Measurements from ENCODE around the gene SDK1. TPM values are rescaled to one million over a fixed set of nuclear protein-coding genes. Genes with fewer than 3 reads are reported as not detected.
"Not testable (repeated sequence)": the region's sequence is repeated elsewhere in the genome, so short reads cannot be mapped to it uniquely, and the experiment has no call there.

The SDK1 gene
- total RNA-seq, 2 experiments from 2014 or later, result 0.03 to 0.05 TPM

- no peaks in the 10 kb centered on the region for H3K27me3 Mint-ChIP-seq (ENCODE audit: low read depth)
- H3K4me1 Mint-ChIP-seq (ENCODE audit: low read depth), result peaks cover 3% of the 10 kb centered on the region
- no peak overlapping the region for H3K27ac Mint-ChIP-seq
- POLR2A ChIA-PET, result no interaction called here
- no peak overlapping the region for H3K4me3 Mint-ChIP-seq
- CTCF ChIA-PET, result no interaction called here
- H3K9me3 Mint-ChIP-seq (ENCODE audit: insufficient read depth), result no peaks in the 10 kb centered on the region
- ATAC-seq (no peak), DNase-seq (no peak)
- no peaks in the 10 kb centered on the region for H3K36me3 Mint-ChIP-seq (ENCODE audit: low read depth)
These were observed 778.9 kb downstream of the SDK1 start for GRCh38 chr7:4079956-4080355.

- DNase-seq (no peak), ATAC-seq (no peak)
- Mint-ChIP-seq H3K36me3 (ENCODE audit: low read depth) (no peaks in the 10 kb centered on the region), H3K9me3 (ENCODE audit: insufficient read depth) (no peaks in the 10 kb centered on the region), H3K4me1 (ENCODE audit: low read depth) (peaks cover 5% of the 10 kb centered on the region), H3K4me3 (no peak overlapping the region), H3K27me3 (ENCODE audit: low read depth) (no peaks in the 10 kb centered on the region), H3K27ac (no peak overlapping the region)
- ChIA-PET CTCF (no interaction called here), POLR2A (no interaction called here)
These were observed 779.9 kb downstream of the SDK1 start for GRCh38 chr7:4080954-4081353.

GRCh38 chr7:4083513-4083912, 782.5 kb downstream of the SDK1 start:
- no peak overlapping the region for H3K27ac Mint-ChIP-seq

GRCh38 chr7:4084271-4084670, 783.2 kb downstream of the SDK1 start:
- ATAC-seq (no peak), DNase-seq (no peak)
- ChIA-PET CTCF (no interaction called here), POLR2A (no interaction called here)
- Mint-ChIP-seq H3K9me3 (ENCODE audit: insufficient read depth) (no peaks in the 10 kb centered on the region), H3K27me3 (ENCODE audit: low read depth) (no peaks in the 10 kb centered on the region), H3K4me3 (no peak overlapping the region), H3K4me1 (ENCODE audit: low read depth) (peaks cover 8% of the 10 kb centered on the region), H3K27ac (no peak overlapping the region), H3K36me3 (ENCODE audit: low read depth) (no peaks in the 10 kb centered on the region)

More at GRCh38 chr7:4083513-4083912, 782.5 kb downstream of the SDK1 start:
- no peaks in the 10 kb centered on the region for H3K9me3 Mint-ChIP-seq (ENCODE audit: insufficient read depth)
- no peaks in the 10 kb centered on the region for H3K27me3 Mint-ChIP-seq (ENCODE audit: low read depth)
- POLR2A ChIA-PET, result no interaction called here
- H3K36me3 Mint-ChIP-seq (ENCODE audit: low read depth), result no peaks in the 10 kb centered on the region
- DNase-seq (no peak), ATAC-seq (no peak)
- peaks cover 8% of the 10 kb centered on the region for H3K4me1 Mint-ChIP-seq (ENCODE audit: low read depth)
- H3K4me3 Mint-ChIP-seq, result no peak overlapping the region
- CTCF ChIA-PET, result no interaction called here

- CTCF ChIA-PET, result interaction anchor here (0.7 kb wide), 1 partner anchor 17 kb away, joined by 3 read pairs; no protein-coding TSS in a partner anchor
- peak overlapping the region; percentile 22 for H3K27ac Mint-ChIP-seq
- DNase-seq (no peak), ATAC-seq (no peak)
- no peaks in the 10 kb centered on the region for H3K36me3 Mint-ChIP-seq (ENCODE audit: low read depth)
- H3K4me1 Mint-ChIP-seq (ENCODE audit: low read depth), result peaks cover 8% of the 10 kb centered on the region
- no peak overlapping the region for H3K4me3 Mint-ChIP-seq
- no peaks in the 10 kb centered on the region for H3K27me3 Mint-ChIP-seq (ENCODE audit: low read depth)
- peaks cover 9% of the 10 kb centered on the region for H3K9me3 Mint-ChIP-seq (ENCODE audit: insufficient read depth)
- POLR2A ChIA-PET, result no interaction called here
These were observed 785.1 kb downstream of the SDK1 start for GRCh38 chr7:4085937-4086691.

- Mint-ChIP-seq H3K4me3 (no peak overlapping the region), H3K27me3 (ENCODE audit: low read depth) (no peaks in the 10 kb centered on the region), H3K9me3 (ENCODE audit: insufficient read depth) (peaks cover 9% of the 10 kb centered on the region), H3K27ac (no peak overlapping the region), H3K36me3 (ENCODE audit: low read depth) (no peaks in the 10 kb centered on the region), H3K4me1 (ENCODE audit: low read depth) (peaks cover 8% of the 10 kb centered on the region)
- DNase-seq (no peak), ATAC-seq (no peak)
- POLR2A ChIA-PET, result no interaction called here
- CTCF ChIA-PET, result interaction anchor here (0.7 kb wide), 1 partner anchor 16 kb away, joined by 3 read pairs; no protein-coding TSS in a partner anchor
These were observed 785.7 kb downstream of the SDK1 start for GRCh38 chr7:4086723-4087122.

GRCh38 chr7:4091767-4092166, 790.7 kb downstream of the SDK1 start:
- no peak for DNase-seq
- no peaks in the 10 kb centered on the region for H3K27me3 Mint-ChIP-seq (ENCODE audit: low read depth)
- H3K36me3 Mint-ChIP-seq (ENCODE audit: low read depth), result no peaks in the 10 kb centered on the region
- peaks cover 9% of the 10 kb centered on the region for H3K9me3 Mint-ChIP-seq (ENCODE audit: insufficient read depth)
- no peak for ATAC-seq
- ChIA-PET POLR2A (no interaction called here), CTCF (no interaction called here)
- H3K4me3 Mint-ChIP-seq, result no peak overlapping the region
- no peak overlapping the region for H3K27ac Mint-ChIP-seq
- H3K4me1 Mint-ChIP-seq (ENCODE audit: low read depth), result peaks cover 14% of the 10 kb centered on the region

GRCh38 chr7:4093035-4093434, 792.0 kb downstream of the SDK1 start:
- H3K4me3 Mint-ChIP-seq, result no peak overlapping the region
- H3K27me3 Mint-ChIP-seq (ENCODE audit: low read depth), result no peaks in the 10 kb centered on the region
- DNase-seq (no peak), ATAC-seq (no peak)
- CTCF ChIA-PET, result no interaction called here
- H3K4me1 Mint-ChIP-seq (ENCODE audit: low read depth), result peaks cover 26% of the 10 kb centered on the region
- no peak overlapping the region for H3K27ac Mint-ChIP-seq
- peaks cover 9% of the 10 kb centered on the region for H3K9me3 Mint-ChIP-seq (ENCODE audit: insufficient read depth)
- H3K36me3 Mint-ChIP-seq (ENCODE audit: low read depth), result no peaks in the 10 kb centered on the region
- POLR2A ChIA-PET, result no interaction called here

GRCh38 chr7:4093483-4093882, 792.4 kb downstream of the SDK1 start:
- DNase-seq (no peak), ATAC-seq (no peak)
- no peak overlapping the region for H3K4me3 Mint-ChIP-seq
- peaks cover 30% of the 10 kb centered on the region for H3K4me1 Mint-ChIP-seq (ENCODE audit: low read depth)
- H3K9me3 Mint-ChIP-seq (ENCODE audit: insufficient read depth), result peaks cover 9% of the 10 kb centered on the region
- no peaks in the 10 kb centered on the region for H3K36me3 Mint-ChIP-seq (ENCODE audit: low read depth)
- H3K27ac Mint-ChIP-seq, result no peak overlapping the region
- ChIA-PET CTCF (no interaction called here), POLR2A (no interaction called here)
- H3K27me3 Mint-ChIP-seq (ENCODE audit: low read depth), result no peaks in the 10 kb centered on the region

GRCh38 chr7:4094158-4094557, 793.1 kb downstream of the SDK1 start:
- H3K9me3 Mint-ChIP-seq (ENCODE audit: insufficient read depth); H3K4me3 Mint-ChIP-seq; DNase-seq; H3K27ac Mint-ChIP-seq; H3K27me3 Mint-ChIP-seq (ENCODE audit: low read depth); H3K36me3 Mint-ChIP-seq (ENCODE audit: low read depth); ATAC-seq; POLR2A ChIA-PET; CTCF ChIA-PET: not testable (repeated sequence)
- peaks cover 30% of the 10 kb centered on the region for H3K4me1 Mint-ChIP-seq (ENCODE audit: low read depth)

- CTCF ChIA-PET, result no interaction called here
- no peaks in the 10 kb centered on the region for H3K36me3 Mint-ChIP-seq (ENCODE audit: low read depth)
- H3K4me3 Mint-ChIP-seq, result peak overlapping the region; percentile 38
- peaks cover 30% of the 10 kb centered on the region for H3K4me1 Mint-ChIP-seq (ENCODE audit: low read depth)
- peak overlapping the region; percentile 80 for H3K27ac Mint-ChIP-seq
- H3K27me3 Mint-ChIP-seq (ENCODE audit: low read depth), result no peaks in the 10 kb centered on the region
- POLR2A ChIA-PET, result no interaction called here
- DNase-seq, result no peak
- H3K9me3 Mint-ChIP-seq (ENCODE audit: insufficient read depth), result no peaks in the 10 kb centered on the region
- peak; percentile 65 for ATAC-seq
These were observed 796.1 kb downstream of the SDK1 start for GRCh38 chr7:4097001-4097609.

GRCh38 chr7:4098169-4098568, 797.1 kb downstream of the SDK1 start:
- H3K9me3 Mint-ChIP-seq (ENCODE audit: insufficient read depth), result no peaks in the 10 kb centered on the region
- H3K4me3 Mint-ChIP-seq, result no peak overlapping the region
- DNase-seq (no peak), ATAC-seq (no peak)
- no peak overlapping the region for H3K27ac Mint-ChIP-seq
- POLR2A ChIA-PET, result no interaction called here
- CTCF ChIA-PET, result no interaction called here
- H3K4me1 Mint-ChIP-seq (ENCODE audit: low read depth), result peaks cover 30% of the 10 kb centered on the region
- no peaks in the 10 kb centered on the region for H3K36me3 Mint-ChIP-seq (ENCODE audit: low read depth)
- no peaks in the 10 kb centered on the region for H3K27me3 Mint-ChIP-seq (ENCODE audit: low read depth)

GRCh38 chr7:4099651-4100050, 798.6 kb downstream of the SDK1 start:
- Mint-ChIP-seq H3K4me3 (no peak overlapping the region), H3K4me1 (ENCODE audit: low read depth) (peaks cover 31% of the 10 kb centered on the region), H3K27me3 (ENCODE audit: low read depth) (no peaks in the 10 kb centered on the region), H3K27ac (no peak overlapping the region), H3K36me3 (ENCODE audit: low read depth) (no peaks in the 10 kb centered on the region), H3K9me3 (ENCODE audit: insufficient read depth) (no peaks in the 10 kb centered on the region)
- ATAC-seq (no peak), DNase-seq (no peak)
- POLR2A ChIA-PET, result no interaction called here
- CTCF ChIA-PET, result no interaction called here

Data from activated CD8-positive, alpha-beta T cell treated with anti-CD3 and anti-CD28 coated beads, Interleukin-2, amount 10 ng/mL, durations not matched to agents 7 days and 5 days (primary cell).